Glutamatergic neuron (in vitro differentiated cells): ENCODE data around the gene ARMS2. TPM values are rescaled to one million over a fixed set of nuclear protein-coding genes. Genes with fewer than 3 reads are reported as not detected.

Experiments
- DNase-seq: peaks from one replicate; pipeline ENCODE4 v3.0.0; 2022
- H3K27ac Mint-ChIP-seq: one replicate; pipeline ENCODE4 v1.8.0; 2020; ENCODE audit warnings: mild to moderate bottlenecking, mixed read lengths, inconsistent platforms; ENCODE audit not compliant: unreplicated experiment
- H3K27me3 Mint-ChIP-seq: one replicate; pipeline ENCODE4 v1.8.0; 2020; ENCODE audit warnings: mild to moderate bottlenecking, moderate library complexity, mixed read lengths, inconsistent platforms; ENCODE audit not compliant: unreplicated experiment
- H3K36me3 Mint-ChIP-seq: one replicate; pipeline ENCODE4 v1.8.0; 2020; ENCODE audit warnings: mild to moderate bottlenecking, mixed read lengths, inconsistent platforms; ENCODE audit not compliant: unreplicated experiment
- H3K4me1 Mint-ChIP-seq: one replicate; pipeline ENCODE4 v1.8.0; 2020; ENCODE audit warnings: mild to moderate bottlenecking, low read depth, mixed read lengths, inconsistent platforms; ENCODE audit not compliant: unreplicated experiment
- H3K4me3 Mint-ChIP-seq: one replicate; pipeline ENCODE4 v1.8.0; 2020; ENCODE audit warnings: mild to moderate bottlenecking, mixed read lengths, inconsistent platforms; ENCODE audit not compliant: unreplicated experiment
- H3K9me3 Mint-ChIP-seq: one replicate; pipeline ENCODE4 v1.8.0; 2020; ENCODE audit warnings: mild to moderate bottlenecking, moderate library complexity, mixed read lengths, inconsistent platforms; ENCODE audit not compliant: unreplicated experiment
- total RNA-seq: library from RNA; stranded (reverse); fragmentation: NEBNext Ultra II Directional; extraction: Animal tissue kit (Norgen Biotek cat#: 25700); gene quantifications from one replicate; pipeline ENCODE4 v1.2.1, GENCODE V29; 2021; ENCODE audit not compliant: unreplicated experiment
- TF ChIP-seq, protein P1 (sequence below): fragments of 200-600 bp; sonication (generic); IDR thresholded peaks from one replicate; pipeline ENCODE4 v1.5.0; 2021; ENCODE audit not compliant: partially characterized antibody, unreplicated experiment

Gene ARMS2
- total RNA-seq, 1 donor from 2014 or later, result not detected

DNA sequence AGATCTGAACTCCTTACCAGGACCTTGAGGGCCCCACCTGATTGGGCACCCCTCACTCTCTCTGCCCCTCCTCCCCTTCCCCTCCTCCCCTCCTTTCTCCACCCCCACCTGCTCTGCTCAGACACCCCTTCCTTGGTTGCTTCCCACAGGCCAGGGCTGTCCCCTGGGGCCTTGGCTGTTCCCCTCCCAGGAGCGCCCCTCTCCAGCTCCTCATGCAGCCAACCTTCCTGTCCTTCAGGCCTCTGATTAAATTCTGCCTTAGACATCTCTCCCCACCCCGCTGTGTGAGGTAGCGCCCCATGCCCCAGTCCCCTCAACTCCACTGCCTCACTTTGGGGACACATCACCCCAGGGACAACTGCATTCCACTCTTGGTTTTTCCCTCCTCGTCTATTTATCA, 39.3 kb downstream of the ARMS2 start:
- Mint-ChIP-seq H3K9me3 (no peaks in the 10 kb centered on the region), H3K27me3 (peaks cover 7% of the 10 kb centered on the region), H3K4me3 (no peak overlapping the region), H3K4me1 (peaks cover 24% of the 10 kb centered on the region), H3K27ac (no peak overlapping the region), H3K36me3 (no peaks in the 10 kb centered on the region)
- TF ChIP-seq, protein P1, sequence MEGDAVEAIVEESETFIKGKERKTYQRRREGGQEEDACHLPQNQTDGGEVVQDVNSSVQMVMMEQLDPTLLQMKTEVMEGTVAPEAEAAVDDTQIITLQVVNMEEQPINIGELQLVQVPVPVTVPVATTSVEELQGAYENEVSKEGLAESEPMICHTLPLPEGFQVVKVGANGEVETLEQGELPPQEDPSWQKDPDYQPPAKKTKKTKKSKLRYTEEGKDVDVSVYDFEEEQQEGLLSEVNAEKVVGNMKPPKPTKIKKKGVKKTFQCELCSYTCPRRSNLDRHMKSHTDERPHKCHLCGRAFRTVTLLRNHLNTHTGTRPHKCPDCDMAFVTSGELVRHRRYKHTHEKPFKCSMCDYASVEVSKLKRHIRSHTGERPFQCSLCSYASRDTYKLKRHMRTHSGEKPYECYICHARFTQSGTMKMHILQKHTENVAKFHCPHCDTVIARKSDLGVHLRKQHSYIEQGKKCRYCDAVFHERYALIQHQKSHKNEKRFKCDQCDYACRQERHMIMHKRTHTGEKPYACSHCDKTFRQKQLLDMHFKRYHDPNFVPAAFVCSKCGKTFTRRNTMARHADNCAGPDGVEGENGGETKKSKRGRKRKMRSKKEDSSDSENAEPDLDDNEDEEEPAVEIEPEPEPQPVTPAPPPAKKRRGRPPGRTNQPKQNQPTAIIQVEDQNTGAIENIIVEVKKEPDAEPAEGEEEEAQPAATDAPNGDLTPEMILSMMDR, result no peak
- DNase-seq, result no peak

DNA sequence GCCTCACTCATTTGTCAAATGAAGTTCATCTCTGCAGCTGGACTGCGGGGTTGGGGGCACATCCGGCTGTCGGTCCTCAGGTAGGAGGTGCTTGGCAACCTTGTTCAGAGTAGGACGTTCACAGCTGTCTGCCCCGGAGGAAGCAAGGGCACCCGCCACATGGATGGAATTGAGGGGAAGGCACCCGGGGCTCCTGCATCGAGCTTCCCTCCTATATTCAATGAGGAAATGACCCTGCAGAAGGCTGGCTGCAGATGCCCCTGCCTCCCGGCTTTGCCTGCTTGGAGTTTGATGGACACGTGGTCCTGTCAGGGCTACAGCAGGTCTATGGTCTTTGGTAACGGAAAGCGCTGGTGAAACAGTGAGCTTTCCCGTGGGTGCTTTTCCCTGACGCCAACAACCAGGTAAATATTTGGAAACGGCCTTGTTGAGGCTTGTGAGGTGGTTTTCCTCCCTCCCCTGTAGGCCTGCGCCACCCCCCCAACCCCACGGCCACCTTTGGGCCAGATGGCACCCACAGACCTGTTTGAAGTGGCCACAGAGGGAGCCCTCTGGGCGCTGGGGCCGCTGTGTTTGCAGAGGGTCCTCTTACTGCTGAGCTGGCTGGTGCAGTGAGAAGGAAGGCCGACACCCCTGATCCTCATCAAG, 39.8 kb downstream of the ARMS2 start:
- H3K27ac Mint-ChIP-seq, result no peak overlapping the region
- no peak for DNase-seq
- peaks cover 24% of the 10 kb centered on the region for H3K4me1 Mint-ChIP-seq
- peaks cover 7% of the 10 kb centered on the region for H3K27me3 Mint-ChIP-seq
- H3K9me3 Mint-ChIP-seq, result no peaks in the 10 kb centered on the region
- no peaks in the 10 kb centered on the region for H3K36me3 Mint-ChIP-seq
- TF ChIP-seq, protein P1, result no peak
- no peak overlapping the region for H3K4me3 Mint-ChIP-seq

DNA sequence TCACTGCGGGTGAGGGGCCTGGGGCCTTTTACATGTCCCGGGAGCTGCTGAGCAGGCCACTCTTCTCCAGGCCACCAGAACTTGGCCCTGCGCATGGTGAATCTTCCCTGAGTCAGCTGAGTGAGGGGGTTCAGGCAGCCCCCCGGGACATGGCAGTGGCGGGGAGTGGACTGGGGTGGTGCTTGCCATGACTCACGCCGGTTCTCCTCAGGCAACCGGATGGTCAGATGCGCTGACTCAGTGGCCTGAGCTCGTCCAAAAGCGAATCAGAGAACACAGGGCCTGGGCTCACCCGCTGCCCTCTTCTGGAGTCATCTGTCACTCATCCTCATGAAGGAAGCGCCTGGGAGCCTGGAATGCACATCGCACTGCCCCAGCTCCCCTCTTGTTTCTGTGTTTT, 40.4 kb downstream of the ARMS2 start:
- Mint-ChIP-seq H3K4me1 (peaks cover 24% of the 10 kb centered on the region), H3K27me3 (peaks cover 7% of the 10 kb centered on the region), H3K4me3 (no peak overlapping the region), H3K27ac (peak overlapping the region; percentile 56), H3K9me3 (no peaks in the 10 kb centered on the region), H3K36me3 (no peaks in the 10 kb centered on the region)
- DNase-seq, result no peak
- TF ChIP-seq, protein P1, result no peak

DNA sequence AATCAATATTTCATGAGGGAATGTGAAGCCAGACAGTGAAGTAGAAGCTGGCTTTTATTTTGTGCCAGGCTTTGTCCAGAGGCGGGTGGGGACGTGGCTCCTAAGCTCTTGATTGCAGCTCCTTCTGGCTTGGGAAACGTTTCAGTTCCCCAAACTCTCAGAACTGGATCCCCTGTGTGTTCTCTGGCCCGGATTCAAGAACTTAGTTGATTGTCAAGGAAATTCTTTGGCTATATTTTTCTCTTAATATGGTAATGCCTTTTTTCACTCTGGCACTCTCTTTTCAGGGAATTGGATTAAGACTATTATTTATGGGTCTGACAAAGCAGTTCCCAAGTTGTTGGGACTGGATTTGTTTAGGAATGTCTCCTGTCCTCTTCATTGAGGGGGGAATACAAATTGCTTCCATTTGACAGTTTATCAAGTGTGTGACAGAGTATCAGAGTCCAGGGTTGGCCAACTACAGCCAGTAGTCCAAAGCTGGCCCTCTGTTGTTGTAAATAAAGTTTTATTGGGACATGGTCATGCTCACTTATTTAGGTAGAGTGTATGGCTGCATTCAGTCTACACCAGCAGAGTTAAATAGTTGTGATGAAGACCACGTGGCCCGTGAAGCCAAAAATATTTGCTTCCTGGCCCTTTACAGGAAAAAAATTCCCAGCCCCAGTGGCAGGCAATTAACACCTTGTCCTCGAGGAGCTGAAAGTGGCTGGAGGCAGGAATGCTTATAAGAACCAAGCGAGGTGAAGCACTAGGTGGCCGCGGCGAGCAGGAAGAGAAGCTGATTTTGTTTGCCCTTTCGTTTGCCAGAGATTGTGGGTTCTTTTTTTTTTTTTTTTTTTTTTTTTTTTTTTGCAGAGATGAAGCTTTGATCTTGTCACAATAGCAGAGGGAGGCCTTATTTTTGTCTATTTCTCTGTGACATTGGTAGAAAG, 41.2 kb downstream of the ARMS2 start:
- peaks cover 7% of the 10 kb centered on the region for H3K27me3 Mint-ChIP-seq
- H3K36me3 Mint-ChIP-seq, result no peaks in the 10 kb centered on the region

More for the DNA sequence above, 41.2 kb downstream of the ARMS2 start:
- H3K27ac Mint-ChIP-seq, result peak overlapping the region; percentile 56
- peaks cover 24% of the 10 kb centered on the region for H3K4me1 Mint-ChIP-seq
- no peak for DNase-seq
- H3K4me3 Mint-ChIP-seq, result no peak overlapping the region
- TF ChIP-seq, protein P1, result no peak
- no peaks in the 10 kb centered on the region for H3K9me3 Mint-ChIP-seq
